ENCODE results near the gene PGS1. TPM values are rescaled to one million over a fixed set of nuclear protein-coding genes. Genes with fewer than 3 reads are reported as not detected.
A peak's percentile ranks its signal among the peaks of the same experiment; 100 is the strongest.

The PGS1 gene
- total RNA-seq, 1 donor from 2014 or later: 50.2 TPM

- no peak for DNase-seq
- peaks cover 4% of the 10 kb centered on the region for H3K27me3 Mint-ChIP-seq (ENCODE audit: unreplicated experiment)
- TF ChIP-seq CTCF (IDR thresholded peaks at IDR 0.05; ENCODE audit: partially characterized antibody, unreplicated experiment): no peak
- peaks cover 32% of the 10 kb centered on the region for H3K4me1 Mint-ChIP-seq (ENCODE audit: low read depth, unreplicated experiment)
- peaks cover 7% of the 10 kb centered on the region for H3K9me3 Mint-ChIP-seq (ENCODE audit: unreplicated experiment)
- H3K27ac Mint-ChIP-seq (ENCODE audit: unreplicated experiment): peak overlapping the region; percentile 94
- peak overlapping the region; percentile 99 for H3K4me3 Mint-ChIP-seq (ENCODE audit: unreplicated experiment)
- H3K36me3 Mint-ChIP-seq (ENCODE audit: unreplicated experiment): no peaks in the 10 kb centered on the region
Observed at GRCh38 chr17:78379131-78379491, 662 bp downstream of the PGS1 start.

- H3K4me3 Mint-ChIP-seq (ENCODE audit: unreplicated experiment): peak overlapping the region; percentile 71
- no peak for TF ChIP-seq CTCF (IDR thresholded peaks at IDR 0.05; ENCODE audit: partially characterized antibody, unreplicated experiment)
- DNase-seq: no peak
- peaks cover 26% of the 10 kb centered on the region for H3K4me1 Mint-ChIP-seq (ENCODE audit: low read depth, unreplicated experiment)
- peaks cover 7% of the 10 kb centered on the region for H3K9me3 Mint-ChIP-seq (ENCODE audit: unreplicated experiment)
- H3K27me3 Mint-ChIP-seq (ENCODE audit: unreplicated experiment): peaks cover 4% of the 10 kb centered on the region
- no peak overlapping the region for H3K27ac Mint-ChIP-seq (ENCODE audit: unreplicated experiment)
- no peaks in the 10 kb centered on the region for H3K36me3 Mint-ChIP-seq (ENCODE audit: unreplicated experiment)
Observed at GRCh38 chr17:78380370-78380769, 1.9 kb downstream of the PGS1 start.

- no peak for TF ChIP-seq CTCF (IDR thresholded peaks at IDR 0.05; ENCODE audit: partially characterized antibody, unreplicated experiment)
- peak overlapping the region; percentile 53 for H3K4me3 Mint-ChIP-seq (ENCODE audit: unreplicated experiment)
Observed at GRCh38 chr17:78381601-78382232, 3.3 kb downstream of the PGS1 start.

GRCh38 chr17:78383725-78384471, 5.4 kb downstream of the PGS1 start:
- Mint-ChIP-seq H3K36me3 (ENCODE audit: unreplicated experiment) (no peaks in the 10 kb centered on the region), H3K9me3 (ENCODE audit: unreplicated experiment) (peaks cover 9% of the 10 kb centered on the region), H3K27me3 (ENCODE audit: unreplicated experiment) (peaks cover 6% of the 10 kb centered on the region), H3K4me3 (ENCODE audit: unreplicated experiment) (no peak overlapping the region), H3K27ac (ENCODE audit: unreplicated experiment) (peak overlapping the region; percentile 22), H3K4me1 (ENCODE audit: low read depth, unreplicated experiment) (peaks cover 47% of the 10 kb centered on the region)
- no peak for TF ChIP-seq CTCF (IDR thresholded peaks at IDR 0.05; ENCODE audit: partially characterized antibody, unreplicated experiment)
- no peak for DNase-seq

More at GRCh38 chr17:78381601-78382232, 3.3 kb downstream of the PGS1 start:
- Mint-ChIP-seq H3K27me3 (ENCODE audit: unreplicated experiment) (peaks cover 7% of the 10 kb centered on the region), H3K9me3 (ENCODE audit: unreplicated experiment) (peaks cover 8% of the 10 kb centered on the region), H3K4me1 (ENCODE audit: low read depth, unreplicated experiment) (peaks cover 35% of the 10 kb centered on the region), H3K27ac (ENCODE audit: unreplicated experiment) (peak overlapping the region; percentile 50), H3K36me3 (ENCODE audit: unreplicated experiment) (no peaks in the 10 kb centered on the region)
- DNase-seq: no peak

Measured in glutamatergic neuron (in vitro differentiated cells).